H1 (cell line): Measurements from ENCODE around the gene C2CD2L. TPM values are rescaled to one million over a fixed set of nuclear protein-coding genes. Genes with fewer than 3 reads are reported as not detected.

Experiments
- CTCF ChIA-PET: fragments of 300-600 bp; sonication (Branson Sonifier 250); formaldehyde crosslinking; loops from one replicate; lab custom pipeline; 2021; ENCODE audit not compliant: partially characterized antibody; lab: Charles Lee
- POLR2A ChIA-PET: fragments of 300-600 bp; sonication (Branson Sonifier 250); formaldehyde crosslinking; loops from one replicate; lab custom pipeline; 2021; ENCODE audit warnings: inconsistent platforms; ENCODE audit not compliant: partially characterized antibody; lab: Charles Lee
- DNase-seq, 2 experiments: peaks; one replicate each; pipeline versions ENCODE4 v3.0.0 to v3.0.0-alpha.2; 2010 to 2022; ENCODE audit warnings: low spot score in 2 of 2, low read depth in 1 of 2, mixed read lengths in 1 of 2
- FAIRE-seq: peaks from 2 replicates; lab custom pipeline; 2011; peaks lifted over from hg19 to GRCh38; lab: Jason Lieb, UNC
- H2AFZ ChIP-seq: 2 replicates; pipeline ENCODE4 v1.8.1; 2012; ENCODE audit warnings: low read length, inconsistent platforms
- H2AK5ac ChIP-seq: 2 replicates; pipeline ENCODE4 v1.6.1; 2013; ENCODE audit warnings: low read depth, low read length
- H2BK120ac ChIP-seq: replicated peaks from 2 replicates; pipeline ENCODE3; 2013; ENCODE audit warnings: low read depth, low read length, inconsistent platforms
- H2BK12ac ChIP-seq: 2 replicates; pipeline ENCODE4 v1.6.1; 2013; ENCODE audit warnings: low read depth, low read length
- H2BK15ac ChIP-seq: 2 replicates; pipeline ENCODE4 v1.6.1; 2013; ENCODE audit warnings: low read length
- H2BK20ac ChIP-seq: 2 replicates; pipeline ENCODE4 v1.6.1; 2013; ENCODE audit warnings: low read length
- H2BK5ac ChIP-seq: 2 replicates; pipeline ENCODE4 v1.6.1; 2013; ENCODE audit warnings: low read depth, low read length
- H3K14ac ChIP-seq: 2 replicates; pipeline ENCODE4 v1.6.1; 2013; ENCODE audit warnings: inconsistent platforms; ENCODE audit not compliant: insufficient read length
- H3K18ac ChIP-seq: 2 replicates; pipeline ENCODE4 v1.6.1; 2013; ENCODE audit warnings: low read length; ENCODE audit errors: extremely low read depth
- H3K23ac ChIP-seq: 2 replicates; pipeline ENCODE4 v1.6.1; 2013; ENCODE audit warnings: inconsistent platforms; ENCODE audit not compliant: insufficient read length
- H3K23me2 ChIP-seq: 2 replicates; pipeline ENCODE4 v1.6.1; 2013; ENCODE audit warnings: low read depth, low read length
- H3K27ac ChIP-seq: 2 replicates; pipeline ENCODE4 v1.6.1; 2011; ENCODE audit warnings: low read depth, low read length, inconsistent platforms
- H3K27me3 ChIP-seq, 4 experiments: replicated peaks in 1 of 4; 1 replicate in 1 of 4; 2 replicates in 3 of 4; pipeline versions ENCODE4 v1.6.1 to v1.8.1; 2011 to 2013; ENCODE audit warnings: low read length in 3 of 4, mild to moderate bottlenecking in 3 of 4, inconsistent platforms in 2 of 4, mixed read lengths in 2 of 4, moderate library complexity in 1 of 4; ENCODE audit not compliant: control insufficient read depth in 3 of 4, insufficient read depth in 3 of 4; ENCODE audit errors: extremely low read depth in 1 of 4
- H3K36me3 ChIP-seq, 4 experiments: 2 replicates each; pipeline versions ENCODE4 v1.6.1 to v1.8.1; 2011 to 2013; ENCODE audit warnings: mild to moderate bottlenecking in 4 of 4, low read length in 3 of 4, moderate library complexity in 2 of 4, control low read depth in 1 of 4, inconsistent platforms in 1 of 4; ENCODE audit not compliant: insufficient read depth in 4 of 4, control insufficient read depth in 2 of 4
- H3K4ac ChIP-seq: replicated peaks from 2 replicates; pipeline ENCODE3; 2013; ENCODE audit warnings: low read length, low read depth, mixed read lengths, inconsistent platforms; ENCODE audit not compliant: insufficient read length
- H3K4me1 ChIP-seq, 4 experiments: replicated peaks in 1 of 4; 1 replicate in 1 of 4; 2 replicates in 3 of 4; pipeline versions ENCODE4 v1.6.1 to v1.8.1; 2011 to 2013; ENCODE audit warnings: low read length in 3 of 4, inconsistent platforms in 2 of 4, mixed read lengths in 1 of 4; ENCODE audit not compliant: insufficient read depth in 4 of 4, control insufficient read depth in 3 of 4
- H3K4me2 ChIP-seq, 2 experiments: 2 replicates each; pipeline versions ENCODE4 v1.6.1 to v1.8.1; 2011 to 2013; ENCODE audit warnings: low read depth in 2 of 2, low read length in 2 of 2, control low read depth in 1 of 2, inconsistent platforms in 1 of 2, mild to moderate bottlenecking in 1 of 2; ENCODE audit not compliant: insufficient read depth in 1 of 2
- H3K4me3 ChIP-seq, 4 experiments: fragments of 200-600, 300-600 bp in 1 of 4; sonication (generic), shearing (Covaris generic), sonication (Bioruptor Twin) in 1 of 4; 2 replicates each; pipeline versions ENCODE4 v1.5.1 to v1.8.1; 2011 to 2016; ENCODE audit warnings: low read length in 4 of 4, low read depth in 3 of 4, control low read depth in 2 of 4, inconsistent platforms in 2 of 4, mild to moderate bottlenecking in 2 of 4, mixed read lengths in 1 of 4, moderate library complexity in 1 of 4; ENCODE audit not compliant: insufficient read depth in 2 of 4; ENCODE audit errors: extremely low read depth in 1 of 4
- H3K56ac ChIP-seq: replicated peaks from 2 replicates; pipeline ENCODE3; 2013; ENCODE audit warnings: low read depth, mild to moderate bottlenecking, mixed read lengths, low read length, inconsistent platforms; ENCODE audit not compliant: insufficient read length
- H3K79me1 ChIP-seq: 2 replicates; pipeline ENCODE4 v1.6.1; 2013; ENCODE audit warnings: low read depth, low read length, control low read depth
- H3K79me2 ChIP-seq, 2 experiments: 2 replicates each; pipeline versions ENCODE4 v1.6.1 to v1.8.1; 2012 to 2013; ENCODE audit warnings: low read length in 2 of 2, mild to moderate bottlenecking in 2 of 2, inconsistent platforms in 1 of 2; ENCODE audit not compliant: insufficient read depth in 2 of 2, control insufficient read depth in 1 of 2
- H3K9ac ChIP-seq, 4 experiments: replicated peaks in 1 of 4; 1 replicate in 1 of 4; 2 replicates in 3 of 4; pipeline versions ENCODE4 v1.6.1 to v1.8.1; 2011 to 2013; ENCODE audit warnings: low read depth in 3 of 4, low read length in 3 of 4, control low read depth in 2 of 4, mild to moderate bottlenecking in 2 of 4, moderate library complexity in 2 of 4, inconsistent platforms in 1 of 4; ENCODE audit errors: extremely low read depth in 1 of 4
- H3K9me3 ChIP-seq, 2 experiments: 2 replicates each; pipeline versions ENCODE4 v1.6.1 to v1.8.1; 2012 to 2013; ENCODE audit warnings: mild to moderate bottlenecking in 2 of 2, moderate library complexity in 2 of 2, control low read depth in 1 of 2, inconsistent platforms in 1 of 2, low read depth in 1 of 2, low read length in 1 of 2, mixed read lengths in 1 of 2; ENCODE audit not compliant: insufficient read depth in 2 of 2
- H4K20me1 ChIP-seq, 2 experiments: replicated peaks in 1 of 2; 2 replicates each; pipeline versions ENCODE3 to v1.8.1; 2011 to 2013; ENCODE audit warnings: inconsistent platforms in 2 of 2, low read length in 2 of 2, mild to moderate bottlenecking in 1 of 2; ENCODE audit not compliant: insufficient read depth in 2 of 2, control insufficient read depth in 1 of 2
- H4K5ac ChIP-seq: 2 replicates; pipeline ENCODE4 v1.6.1; 2013; ENCODE audit warnings: low read length, low read depth, mixed read lengths, inconsistent platforms; ENCODE audit not compliant: insufficient read length
- H4K8ac ChIP-seq: 2 replicates; pipeline ENCODE4 v1.8.0; 2013; ENCODE audit warnings: mild to moderate bottlenecking, moderate library complexity, low read length, inconsistent platforms; ENCODE audit not compliant: insufficient read depth; ENCODE audit errors: extremely low read depth
- H4K91ac ChIP-seq: replicated peaks from 2 replicates; pipeline ENCODE3; 2013; ENCODE audit warnings: low read length, mixed read lengths, inconsistent platforms; ENCODE audit not compliant: insufficient read length
- ASH2L ChIP-seq: fragments of 200-600, 300-600 bp; sonication (generic); IDR thresholded peaks from one replicate; pipeline ENCODE4 v1.7.1; 2017; ENCODE audit warnings: low read length
- BACH1 ChIP-seq: IDR thresholded peaks from 2 replicates; pipeline ENCODE4 v1.6.1; 2012; ENCODE audit warnings: low read length, improper control_type of control experiment
- BRCA1 ChIP-seq: IDR thresholded peaks from 2 replicates; pipeline ENCODE4 v1.6.1; 2012; ENCODE audit warnings: low read depth, low read length, improper control_type of control experiment
- YY1 ChIP-seq: IDR thresholded peaks from 2 replicates; pipeline ENCODE4 v1.6.1; 2011; ENCODE audit warnings: low read depth, mild to moderate bottlenecking, low read length
- WGBS, 2 experiments: shearing (Covaris generic) in 1 of 2; methylation state at CpG; one replicate each; pipeline versions ENCODE4 v1.1.6 to v1.1.7; 2013 to 2015; ENCODE audit warnings: low lambda C conversion rate in 2 of 2, mixed read lengths in 2 of 2, inconsistent platforms in 1 of 2, low coverage in 1 of 2, missing lambda C conversion rate in 1 of 2; ENCODE audit not compliant: insufficient replicate concordance in 2 of 2, insufficient coverage in 1 of 2, insufficient read length in 1 of 2; ENCODE audit errors: extremely low coverage in 1 of 2, missing lambda C conversion rate in 1 of 2; 5-methylcytosine and 5-hydroxymethylcytosine counted together
- polyA plus RNA-seq, 7 experiments: library from polyadenylated mRNA; depleted of rRNA in 3 of 7; stranded (reverse) in 5 of 7; unstranded in 2 of 7; fragments of >200 nt in 5 of 7; fragments of 200-250 nt in 2 of 7; gene quantifications; 1 replicate in 5 of 7; 2 replicates in 1 of 7; 4 replicates in 1 of 7; pipeline versions ENCODE4 v1.2.1 to v1.2.3, GENCODE V29; 2011 to 2013; ENCODE audit warnings: missing spikeins in 2 of 7, mixed read lengths in 2 of 7
- total RNA-seq: library from RNA; stranded (reverse); fragmentation: NEBNext Ultra II Directional; extraction: Animal tissue kit (Norgen Biotek cat#: 25700); gene quantifications from 2 replicates; pipeline ENCODE4 v1.2.1, GENCODE V29; 2021

The C2CD2L gene
- total and polyA plus RNA-seq, 2 of the 8 experiments (the other 6 are each of a cell fraction or from before 2014, with no cell fraction given) = 2.5 to 4.0 TPM

- POLR2A ChIA-PET = interaction anchor here (0.9 to 9.2 kb wide), 20 partner anchors 11 to 253 kb away, joined by 3 to 141 read pairs (median 6); partner anchors contain the start of genes ABCG4, C2CD2L, HINFP and HYOU1
- Histone ChIP-seq H2AK5ac (peak overlapping the region; percentile 66; the same call in 1 of the 2 replicates), H3K79me2 (peaks cover 3 to 18% of the 10 kb centered on the region in 2 experiments; a peak in 3 of 4 replicates), H3K56ac (peak overlapping the region; percentile 80), H2BK20ac (no peak overlapping the region), H3K4me1 (peaks cover 0 to 5% (median 2%) of the 10 kb centered on the region in 4 experiments; a peak in 2 of 7 replicates), H3K23me2 (peaks cover 7% of the 10 kb centered on the region; the same call in 1 of the 2 replicates), H2BK12ac (peak overlapping the region; percentile 2; the same call in 1 of the 2 replicates), H3K9ac (peak overlapping the region; percentile 76 to 92 (median 86)), H3K4ac (no peak overlapping the region), H4K91ac (no peak overlapping the region), H4K20me1 (peaks cover 0 to 1% of the 10 kb centered on the region in 2 experiments), H3K27ac (peak overlapping the region; percentile 70), H2BK15ac (0 out of 2 replicates have a peak overlapping the region, but pooled peaks have one; percentile 1), H2AFZ (peak overlapping the region; percentile 27; the same call in 1 of the 2 replicates), H3K9me3 (no peaks in the 10 kb centered on the region), H4K8ac (peak overlapping the region; percentile 73), H3K4me3 (peak overlapping the region; percentile 78 to 97 (median 86)), H4K5ac (no peak overlapping the region), H3K36me3 (peaks cover 2 to 26% (median 9%) of the 10 kb centered on the region in 4 experiments; a peak in 7 of 8 replicates), H3K18ac (no peak overlapping the region; the same call in 1 of the 2 replicates), H3K4me2 (peak overlapping the region; percentile 89 to 90), H3K79me1 (peaks cover 9% of the 10 kb centered on the region), H2BK5ac (0 out of 2 replicates have a peak overlapping the region, but pooled peaks have one; percentile 11), H2BK120ac (no peak overlapping the region), H3K14ac (no peak overlapping the region), H3K23ac (no peak overlapping the region), H3K27me3 (no peaks in the 10 kb centered on the region)
- CTCF ChIA-PET = interaction anchor here (0.8 to 2.4 kb wide), 8 partner anchors 15 to 111 kb away, joined by 3 to 7 read pairs (median 4); partner anchors contain the start of gene HINFP
- FAIRE-seq (no peak), DNase-seq (no peak)
- TF ChIP-seq BRCA1 = no peak
- no peak for TF ChIP-seq YY1
- no peak for TF ChIP-seq BACH1
- peak; percentile 15 for TF ChIP-seq ASH2L
- WGBS, 2 experiments = 9% methylated on average over 13 of the region's 13 CpGs; no CpG with 5 or more reads in 1 of the 2 experiments
Observed at GRCh38 chr11:119085437-119085847, 21.7 kb upstream of the C2CD2L start.
